Medulla oblongata (tissue), 1 donor: ENCODE results near the gene BCL3.
"Not testable (repeated sequence)": the region's sequence is repeated elsewhere in the genome, so short reads cannot be mapped to it uniquely, and the experiment has no call there.

Experiments
- DNase-seq: peaks from one replicate; pipeline ENCODE4 v3.0.0-alpha.2; 2015; ENCODE audit errors: extremely low spot score

Gene BCL3

GRCh38 chr19:44720945-44721344, 27.6 kb upstream of the BCL3 start:
- no peak for DNase-seq

- not testable (repeated sequence) for DNase-seq
Observed at GRCh38 chr19:44721369-44721768, 27.1 kb upstream of the BCL3 start.

- peak; percentile 31 for DNase-seq
Observed at GRCh38 chr19:44722131-44723121, 26.1 kb upstream of the BCL3 start.

- DNase-seq: no peak
Observed at GRCh38 chr19:44723299-44723951, 25.1 kb upstream of the BCL3 start.

- peak; percentile 81 for DNase-seq
Observed at GRCh38 chr19:44723952-44724319, 24.6 kb upstream of the BCL3 start.

- no peak for DNase-seq
Observed at GRCh38 chr19:44725251-44725650, 23.3 kb upstream of the BCL3 start.

- no peak for DNase-seq
Observed at GRCh38 chr19:44725684-44726083, 22.8 kb upstream of the BCL3 start.

- no peak for DNase-seq
Observed at GRCh38 chr19:44726465-44726864, 22.0 kb upstream of the BCL3 start.

GRCh38 chr19:44728178-44728577, 20.3 kb upstream of the BCL3 start:
- DNase-seq: no peak

GRCh38 chr19:44729516-44730033, 18.9 kb upstream of the BCL3 start:
- DNase-seq: no peak

- DNase-seq: no peak
Observed at GRCh38 chr19:44731081-44731480, 17.4 kb upstream of the BCL3 start.

GRCh38 chr19:44731622-44732021, 16.9 kb upstream of the BCL3 start:
- DNase-seq: no peak

- no peak for DNase-seq
Observed at GRCh38 chr19:44732235-44733014, 16.1 kb upstream of the BCL3 start.

- DNase-seq: no peak
Observed at GRCh38 chr19:44734357-44734756, 14.2 kb upstream of the BCL3 start.

- DNase-seq: no peak
Observed at GRCh38 chr19:44735011-44735410, 13.5 kb upstream of the BCL3 start.

- no peak for DNase-seq
Observed at GRCh38 chr19:44737238-44738071, 11.1 kb upstream of the BCL3 start.

- no peak for DNase-seq
Observed at GRCh38 chr19:44738136-44738535, 10.4 kb upstream of the BCL3 start.

- no peak for DNase-seq
Observed at GRCh38 chr19:44738603-44739558, 9.6 kb upstream of the BCL3 start.

GRCh38 chr19:44740351-44740824, 8.1 kb upstream of the BCL3 start:
- DNase-seq: no peak

- DNase-seq: no peak
Observed at GRCh38 chr19:44741258-44741731, 7.2 kb upstream of the BCL3 start.
